Fibroblast of mammary gland (primary cell): Measurements from ENCODE around the gene AIG1.

Source experiments
- DNase-seq: peaks from one replicate; pipeline ENCODE4 v3.0.0-alpha.2; 2010; ENCODE audit warnings: low read depth
- H3K4me3 ChIP-seq: 2 replicates; pipeline ENCODE4 v1.5.1; 2011; ENCODE audit warnings: low read depth, mild to moderate bottlenecking, low read length, moderate library complexity; ENCODE audit not compliant: control insufficient read depth
- CTCF ChIP-seq: conservative IDR thresholded peaks from 2 replicates; pipeline ENCODE4 v1.5.1; 2011; ENCODE audit warnings: low read depth, low read length, inconsistent platforms; ENCODE audit not compliant: control insufficient read depth, insufficient read depth

Gene AIG1

GRCh38 chr6:143286251-143286795, 225.6 kb downstream of the AIG1 start:
- no peak for DNase-seq
- no peak overlapping the region for H3K4me3 ChIP-seq
- no peak for TF ChIP-seq CTCF

GRCh38 chr6:143288923-143289322, 228.2 kb downstream of the AIG1 start:
- DNase-seq = no peak
- TF ChIP-seq CTCF = no peak

GRCh38 chr6:143290206-143290605, 229.5 kb downstream of the AIG1 start:
- DNase-seq = no peak
- no peak for TF ChIP-seq CTCF
- no peak overlapping the region for H3K4me3 ChIP-seq

More at GRCh38 chr6:143288923-143289322, 228.2 kb downstream of the AIG1 start:
- no peak overlapping the region for H3K4me3 ChIP-seq

GRCh38 chr6:143293523-143293922, 232.8 kb downstream of the AIG1 start:
- no peak overlapping the region for H3K4me3 ChIP-seq
- no peak for TF ChIP-seq CTCF
- peak; percentile 14 for DNase-seq

- no peak overlapping the region for H3K4me3 ChIP-seq
- DNase-seq = no peak
- no peak for TF ChIP-seq CTCF
Measured at GRCh38 chr6:143294265-143294860, 233.7 kb downstream of the AIG1 start.

GRCh38 chr6:143295932-143296331, 235.2 kb downstream of the AIG1 start:
- no peak for TF ChIP-seq CTCF
- H3K4me3 ChIP-seq = no peak overlapping the region
- DNase-seq = no peak
